Stimulated activated CD8-positive, alpha-beta memory T cell treated with anti-CD3 and anti-CD28 coated beads, Interleukin-4, amount 100 ng/mL, for 48 hours (primary cell): ENCODE results near the gene THTPA.
"Not testable (repeated sequence)": the region's sequence is repeated elsewhere in the genome, so short reads cannot be mapped to it uniquely, and the experiment has no call there.

ENCODE experiments used
- DNase-seq: peaks from one replicate; pipeline ENCODE4 v3.0.0-alpha.2; 2020

Gene THTPA

DNA sequence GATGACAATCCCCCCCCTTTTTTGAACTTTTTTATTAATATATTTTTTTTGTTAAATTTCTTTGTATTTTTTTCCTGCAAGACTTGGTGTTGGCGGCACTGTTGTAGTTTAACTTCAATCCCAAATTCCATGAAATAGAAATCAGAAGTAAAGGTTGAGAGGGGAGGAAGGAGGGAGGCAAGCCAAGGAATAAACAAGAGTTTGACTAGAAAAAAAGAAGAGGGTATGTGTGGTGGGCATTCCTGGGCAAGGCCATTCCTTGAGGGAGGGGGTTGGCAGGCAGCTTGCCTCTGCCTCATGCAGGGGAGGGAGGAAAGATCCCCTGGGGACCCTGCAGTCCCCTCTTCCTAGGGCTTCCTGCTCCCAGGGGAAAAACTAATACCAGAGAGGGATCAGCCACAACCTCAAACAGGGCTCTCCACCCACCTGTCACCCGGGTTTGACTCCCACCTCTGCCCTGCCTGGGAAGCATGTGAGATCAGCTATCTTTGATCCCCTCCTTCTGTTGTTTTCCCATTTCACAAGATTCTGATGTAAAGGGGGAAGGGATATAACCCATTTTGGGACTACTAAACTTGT lies 12.0 kb downstream of the THTPA start:
- DNase-seq = no peak

DNA sequence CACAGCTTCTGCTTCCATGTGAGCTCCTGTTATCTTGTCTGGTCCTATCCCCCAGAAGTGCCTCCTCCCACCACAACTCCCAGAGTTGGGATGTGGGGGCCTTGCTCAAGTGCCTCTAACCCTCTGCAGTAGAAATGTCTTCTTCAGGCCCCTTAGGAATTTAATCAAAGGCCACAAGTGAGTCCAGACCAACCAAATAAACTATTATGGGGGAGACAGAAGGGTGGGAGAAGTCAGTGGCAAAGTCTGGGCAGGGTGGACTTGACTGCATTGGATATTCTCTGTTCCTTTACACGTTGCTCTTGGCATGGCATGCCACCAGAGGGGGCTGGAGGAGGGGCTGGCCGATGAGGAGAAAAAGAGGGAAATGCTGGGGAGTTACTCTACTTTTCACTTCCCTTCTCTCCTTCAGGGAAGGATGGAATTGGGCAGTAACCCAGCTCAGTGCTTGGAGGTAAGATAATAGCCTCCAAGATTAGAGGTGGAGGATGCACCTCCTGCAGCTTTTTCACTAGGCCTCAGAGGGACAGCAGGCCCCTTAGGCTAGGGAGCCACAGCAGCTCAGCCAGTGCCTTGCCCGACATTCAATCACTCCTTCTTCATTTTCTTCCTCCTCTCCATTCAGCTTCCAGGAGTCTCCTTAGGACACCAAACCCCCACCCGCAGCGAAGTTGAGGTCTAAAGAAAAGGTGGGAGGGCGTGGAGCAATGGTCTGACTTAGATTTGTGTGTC lies 12.7 kb downstream of the THTPA start:
- DNase-seq = no peak

DNA sequence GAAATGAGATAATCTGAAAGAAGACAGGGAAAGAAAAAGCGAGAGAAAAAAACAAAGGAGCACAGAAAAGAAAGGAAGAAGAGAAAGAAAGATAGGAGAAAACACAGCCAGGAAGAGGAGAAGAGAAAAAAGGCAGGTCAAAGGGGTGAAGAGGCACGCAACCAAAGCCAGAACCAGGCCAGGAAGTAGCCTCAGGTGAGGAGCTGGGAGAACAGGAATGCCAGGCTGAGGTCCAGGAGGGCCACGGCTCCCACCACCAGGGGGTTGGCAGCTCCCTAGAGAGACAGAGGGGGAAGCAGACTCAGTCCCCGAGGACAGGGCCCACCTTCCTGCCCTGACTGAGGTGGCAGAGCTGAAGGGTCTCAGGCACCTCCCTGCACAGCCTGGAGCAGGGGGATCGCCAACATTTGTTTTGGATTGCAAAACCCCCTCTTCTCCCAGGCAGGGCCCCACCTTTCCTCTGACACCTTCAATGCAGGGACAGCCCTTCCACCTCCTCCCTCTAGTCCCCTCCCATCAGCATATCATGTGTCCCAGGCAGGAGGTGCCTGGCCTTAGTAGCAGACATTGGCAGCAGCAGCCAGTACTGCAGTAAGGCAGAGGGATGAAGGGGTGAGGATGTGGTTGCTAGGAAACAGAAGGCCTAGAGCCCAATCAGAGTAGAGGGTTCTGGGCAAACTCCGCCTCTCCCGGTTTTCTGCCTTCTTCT lies 13.5 kb downstream of the THTPA start:
- no peak for DNase-seq

- no peak for DNase-seq
Measured at GRCh38 chr14:23570806-23571483, 14.9 kb downstream of the THTPA start.

DNA sequence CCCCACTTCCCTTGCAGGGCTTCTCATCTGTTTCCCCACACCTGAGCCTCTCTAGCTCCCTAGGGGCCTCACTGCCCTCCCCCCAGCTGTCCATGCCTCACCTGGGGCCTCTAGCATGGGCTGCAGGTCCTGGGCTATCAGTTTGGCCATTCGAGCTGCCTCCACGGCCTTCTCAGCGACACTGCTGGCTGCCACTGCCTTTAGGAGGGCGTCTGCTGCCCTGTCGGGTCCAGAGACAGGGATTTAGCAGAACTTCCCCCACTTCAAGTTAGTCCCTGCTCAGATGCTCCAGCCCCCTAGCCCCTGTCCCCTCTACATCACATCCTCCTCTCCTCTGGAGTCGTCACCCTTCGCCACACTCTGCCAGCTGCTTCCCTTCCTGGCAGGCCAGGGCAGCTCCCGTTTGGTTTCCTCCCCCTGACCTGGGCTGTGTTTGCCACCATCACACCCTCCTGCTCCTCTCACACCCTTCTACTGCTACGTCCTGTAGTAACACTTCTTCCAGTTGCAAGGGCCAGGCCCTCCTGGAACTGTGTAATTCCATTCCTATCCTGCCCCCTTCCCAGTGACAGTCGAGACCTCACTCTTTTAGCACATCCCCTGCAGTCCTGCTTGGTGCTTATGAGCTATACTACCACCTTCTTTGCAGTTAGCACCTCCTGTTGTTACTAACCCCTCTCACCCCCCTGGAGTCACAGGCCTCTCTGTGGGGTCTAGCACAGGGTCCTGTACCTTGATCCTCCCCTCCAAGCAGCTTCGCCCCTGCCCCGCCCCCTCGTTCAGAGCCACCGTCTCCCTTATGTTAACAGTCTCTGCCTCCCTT lies 15.8 kb downstream of the THTPA start:
- no peak for DNase-seq

- DNase-seq = no peak
Measured at GRCh38 chr14:23572524-23572828, 16.4 kb downstream of the THTPA start.

DNA sequence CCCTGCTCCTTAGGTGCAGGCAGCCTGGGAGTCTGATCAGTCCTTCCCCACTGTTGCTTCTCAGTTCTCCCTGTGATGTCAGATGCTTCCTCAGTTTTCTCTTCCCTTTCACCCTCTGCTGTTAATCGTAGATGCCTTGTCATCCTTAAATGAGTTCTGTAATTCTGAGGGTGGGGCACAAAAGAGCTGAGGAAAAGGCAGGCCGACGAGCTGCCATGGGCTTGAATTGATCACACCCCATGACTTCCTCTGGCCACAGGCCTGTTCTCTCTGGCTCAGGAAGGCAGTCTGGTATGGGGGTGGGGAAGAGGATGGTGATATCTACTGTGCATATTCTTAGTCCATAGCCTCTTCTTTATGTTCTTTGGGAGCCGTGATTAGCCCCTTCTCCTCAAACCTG lies 16.8 kb downstream of the THTPA start:
- DNase-seq = no peak

- no peak for DNase-seq
Measured at GRCh38 chr14:23573384-23574015, 17.4 kb downstream of the THTPA start.

- DNase-seq = no peak
Measured at GRCh38 chr14:23577004-23577681, 21.1 kb downstream of the THTPA start.

GRCh38 chr14:23577710-23578392 lies 21.8 kb downstream of the THTPA start:
- DNase-seq = no peak

- DNase-seq = no peak
Measured at GRCh38 chr14:23578560-23579310, 22.7 kb downstream of the THTPA start, which contains the start of gene JPH4. Gene JPH4, minus strand, starts transcription at chr14:23578790. Its CDS starts 1,337 bp downstream, at chr14:23577453.

DNA sequence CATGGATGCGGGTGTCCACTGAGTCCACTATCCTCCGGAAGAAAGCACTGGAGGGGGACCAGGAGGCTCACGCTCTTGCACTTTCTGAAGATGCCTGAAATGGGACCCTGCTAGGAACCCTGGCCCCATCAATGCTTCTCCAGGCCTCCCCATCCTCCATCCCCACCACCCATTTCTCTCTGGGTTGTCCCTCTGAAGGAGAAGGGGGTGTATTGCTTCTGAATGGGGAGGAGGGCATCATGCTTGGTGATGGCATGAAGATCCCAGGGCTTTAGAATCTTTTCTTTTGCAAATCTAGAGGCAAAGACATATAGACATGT lies 23.2 kb downstream of the THTPA start:
- DNase-seq = no peak

DNA sequence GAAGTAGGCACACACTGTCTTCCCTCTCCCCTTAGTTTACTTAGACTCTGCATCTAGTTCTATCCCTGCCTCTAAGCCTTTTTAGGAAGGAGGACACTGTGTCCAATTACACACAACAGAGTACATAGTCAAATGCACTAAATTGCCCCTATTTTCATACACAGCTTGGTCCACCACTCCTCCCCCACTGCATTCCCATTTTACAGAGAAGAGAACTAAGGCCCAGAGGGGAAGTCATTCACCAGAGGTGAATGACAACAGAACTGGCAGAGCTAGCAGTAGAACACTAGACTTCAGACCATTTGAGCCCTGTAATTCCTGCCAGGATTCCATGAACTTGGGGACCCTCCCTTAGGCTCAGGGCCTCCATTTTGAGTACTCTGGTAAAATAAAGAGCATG lies 23.7 kb downstream of the THTPA start:
- no peak for DNase-seq

DNA sequence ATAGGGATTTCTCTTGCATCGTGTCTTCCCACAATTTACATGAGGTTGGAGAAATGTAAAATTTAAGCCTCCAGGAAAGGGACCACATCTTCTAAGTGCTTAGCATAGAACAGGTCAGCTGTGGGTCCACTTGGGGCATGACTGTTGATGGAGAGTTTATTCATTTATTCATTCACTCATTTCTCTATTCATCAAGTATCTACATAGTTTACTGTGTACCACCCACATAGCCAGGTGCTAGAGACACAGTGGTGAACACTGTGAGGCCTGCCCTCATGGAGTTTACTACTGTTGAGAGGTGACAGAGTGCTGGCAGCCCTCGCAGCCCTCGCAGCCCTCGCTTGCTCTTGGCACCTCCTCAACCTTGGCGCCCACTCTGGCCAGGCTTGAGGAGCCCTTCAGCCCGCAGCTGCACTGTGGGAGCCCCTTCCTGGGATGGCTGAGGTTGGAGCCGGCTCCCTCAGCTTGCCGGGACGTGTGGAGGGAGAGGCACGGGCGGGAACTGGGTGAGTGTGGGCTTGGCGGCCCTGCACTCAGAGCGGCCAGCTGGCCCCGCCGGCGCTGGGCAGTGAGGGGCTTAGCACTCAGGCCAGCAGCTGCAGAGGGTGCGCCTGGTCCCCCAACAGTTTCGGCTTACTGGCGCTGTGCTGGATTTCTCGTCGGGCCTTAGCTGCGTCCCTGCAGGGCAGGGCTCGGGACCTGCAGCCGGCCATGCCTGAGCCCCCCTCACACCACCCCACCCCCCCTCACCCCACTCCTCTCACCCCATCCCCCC lies 24.3 kb downstream of the THTPA start:
- DNase-seq = no peak

GRCh38 chr14:23580948-23581281 lies 24.8 kb downstream of the THTPA start:
- DNase-seq = no peak

GRCh38 chr14:23582906-23583760 lies 27.1 kb downstream of the THTPA start:
- no peak for DNase-seq

- not testable (repeated sequence) for DNase-seq
Measured at GRCh38 chr14:23583761-23584526, 27.9 kb downstream of the THTPA start.
